Hepatocyte (in vitro differentiated cells): Measurements from ENCODE around the gene FAM222B. TPM values are rescaled to one million over a fixed set of nuclear protein-coding genes. Genes with fewer than 3 reads are reported as not detected.
"Not testable (repeated sequence)": the region's sequence is repeated elsewhere in the genome, so short reads cannot be mapped to it uniquely, and the experiment has no call there.

Experiments
- DNase-seq: peaks from one replicate; pipeline ENCODE4 v3.0.0-alpha.2; 2016; ENCODE audit warnings: low spot score
- H2AFZ ChIP-seq: fragments of 200-600 bp; sonication (generic); 2 replicates; pipeline ENCODE4 v1.6.0; 2016; ENCODE audit warnings: antibody characterized with exemption, mild to moderate bottlenecking
- H3K27ac ChIP-seq: fragments of 200-600 bp; sonication (generic); 2 replicates; pipeline ENCODE4 v1.5.1; 2016; ENCODE audit warnings: mild to moderate bottlenecking
- H3K27me3 ChIP-seq: fragments of 200-600 bp; sonication (generic); 2 replicates; pipeline ENCODE4 v1.6.1; 2016
- H3K36me3 ChIP-seq: fragments of 200-600 bp; sonication (generic); replicated peaks from 2 replicates; pipeline ENCODE4 v1.5.1; 2016; ENCODE audit warnings: low read depth; ENCODE audit not compliant: insufficient read depth
- H3K4me1 ChIP-seq: fragments of 200-600 bp; sonication (generic); 2 replicates; pipeline ENCODE4 v1.5.1; 2016; ENCODE audit warnings: mild to moderate bottlenecking, moderate library complexity; ENCODE audit not compliant: insufficient read depth
- H3K4me2 ChIP-seq: fragments of 200-600 bp; sonication (generic); 2 replicates; pipeline ENCODE4 v1.6.0; 2016
- H3K4me3 ChIP-seq: fragments of 200-600 bp; sonication (generic); 2 replicates; pipeline ENCODE4 v1.5.1; 2016; ENCODE audit warnings: mild to moderate bottlenecking
- H3K79me2 ChIP-seq: fragments of 200-600 bp; sonication (generic); 2 replicates; pipeline ENCODE4 v1.6.0; 2017; ENCODE audit warnings: mild to moderate bottlenecking
- H3K9me2 ChIP-seq: fragments of 200-600 bp; sonication (generic); replicated peaks from 2 replicates; pipeline ENCODE4 v1.6.0; 2017; ENCODE audit warnings: mild to moderate bottlenecking; ENCODE audit not compliant: insufficient read depth
- H3K9me3 ChIP-seq: fragments of 200-600 bp; sonication (generic); 2 replicates; pipeline ENCODE4 v1.5.1; 2016; ENCODE audit warnings: low read depth, mild to moderate bottlenecking
- H4K20me1 ChIP-seq: fragments of 200-600 bp; sonication (generic); 2 replicates; pipeline ENCODE4 v1.6.0; 2016; ENCODE audit warnings: mild to moderate bottlenecking; ENCODE audit not compliant: insufficient read depth, poor library complexity, severe bottlenecking
- EZH2 ChIP-seq: fragments of 200-600 bp; sonication (generic); IDR thresholded peaks from 2 replicates; pipeline ENCODE4 v1.6.1; 2016; ENCODE audit warnings: antibody characterized with exemption, mild to moderate bottlenecking, borderline replicate concordance
- EZH2phosphoT487 ChIP-seq: fragments of 200-600 bp; sonication (generic); IDR thresholded peaks from one replicate; pipeline ENCODE4 v1.6.1; 2018; ENCODE audit warnings: antibody characterized with exemption, mild to moderate bottlenecking, low read depth, moderate library complexity; ENCODE audit not compliant: unreplicated experiment, severe bottlenecking
- WGBS: methylation state at CpG from one replicate; pipeline ENCODE4 v1.1.6; 2016; ENCODE audit warnings: low lambda C conversion rate; ENCODE audit errors: missing lambda C conversion rate; 5-methylcytosine and 5-hydroxymethylcytosine counted together
- polyA plus RNA-seq: library from polyadenylated mRNA; unstranded; fragments of >200 nt; fragmentation: Nextera tagmentation; extraction: Ambion mirVana; gene quantifications from 2 replicates; pipeline ENCODE4 v1.2.1, GENCODE V29; 2016
- total RNA-seq: library from RNA; depleted of rRNA; stranded (reverse); fragments of >200 nt; gene quantifications from 2 replicates; pipeline ENCODE4 v1.2.3, GENCODE V29; 2014
- TF ChIP-seq, protein P1 (sequence below): fragments of 200-600 bp; sonication (generic); IDR thresholded peaks from 2 replicates; pipeline ENCODE4 v1.5.1; 2016; ENCODE audit warnings: antibody characterized with exemption, mild to moderate bottlenecking; ENCODE audit not compliant: poor library complexity

Gene FAM222B
- total and polyA plus RNA-seq, 2 experiments from 2014 or later = 7.9 to 36.0 TPM

- Histone ChIP-seq H2AFZ (no peak overlapping the region), H3K4me1 (peaks cover 5% of the 10 kb centered on the region), H4K20me1 (no peaks in the 10 kb centered on the region), H3K79me2 (peaks cover 41% of the 10 kb centered on the region), H3K27ac (no peak overlapping the region), H3K4me3 (no peak overlapping the region), H3K27me3 (no peaks in the 10 kb centered on the region), H3K4me2 (no peak overlapping the region), H3K36me3 (no peaks in the 10 kb centered on the region), H3K9me3 (no peaks in the 10 kb centered on the region), H3K9me2 (no peaks in the 10 kb centered on the region)
- TF ChIP-seq EZH2 (no peak), EZH2phosphoT487 (no peak)
- TF ChIP-seq, protein P1, sequence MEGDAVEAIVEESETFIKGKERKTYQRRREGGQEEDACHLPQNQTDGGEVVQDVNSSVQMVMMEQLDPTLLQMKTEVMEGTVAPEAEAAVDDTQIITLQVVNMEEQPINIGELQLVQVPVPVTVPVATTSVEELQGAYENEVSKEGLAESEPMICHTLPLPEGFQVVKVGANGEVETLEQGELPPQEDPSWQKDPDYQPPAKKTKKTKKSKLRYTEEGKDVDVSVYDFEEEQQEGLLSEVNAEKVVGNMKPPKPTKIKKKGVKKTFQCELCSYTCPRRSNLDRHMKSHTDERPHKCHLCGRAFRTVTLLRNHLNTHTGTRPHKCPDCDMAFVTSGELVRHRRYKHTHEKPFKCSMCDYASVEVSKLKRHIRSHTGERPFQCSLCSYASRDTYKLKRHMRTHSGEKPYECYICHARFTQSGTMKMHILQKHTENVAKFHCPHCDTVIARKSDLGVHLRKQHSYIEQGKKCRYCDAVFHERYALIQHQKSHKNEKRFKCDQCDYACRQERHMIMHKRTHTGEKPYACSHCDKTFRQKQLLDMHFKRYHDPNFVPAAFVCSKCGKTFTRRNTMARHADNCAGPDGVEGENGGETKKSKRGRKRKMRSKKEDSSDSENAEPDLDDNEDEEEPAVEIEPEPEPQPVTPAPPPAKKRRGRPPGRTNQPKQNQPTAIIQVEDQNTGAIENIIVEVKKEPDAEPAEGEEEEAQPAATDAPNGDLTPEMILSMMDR = no peak
- DNase-seq = no peak
- 98% methylated on average over 6 of the region's 6 CpGs for WGBS
Observed at GRCh38 chr17:28843816-28844148, 1.2 kb upstream of the FAM222B start.

- no peak for DNase-seq
- Histone ChIP-seq H3K27me3 (no peaks in the 10 kb centered on the region), H3K27ac (peak overlapping the region; percentile 88), H3K4me1 (peaks cover 5% of the 10 kb centered on the region), H3K4me2 (peak overlapping the region; percentile 95), H2AFZ (peak overlapping the region; percentile 97), H3K79me2 (peaks cover 60% of the 10 kb centered on the region), H3K4me3 (peak overlapping the region; percentile 80), H3K9me3 (no peaks in the 10 kb centered on the region), H4K20me1 (no peaks in the 10 kb centered on the region), H3K9me2 (no peaks in the 10 kb centered on the region), H3K36me3 (no peaks in the 10 kb centered on the region)
- TF ChIP-seq EZH2phosphoT487 (no peak), EZH2 (no peak)
- TF ChIP-seq, protein P1 = no peak
- WGBS = 6% methylated on average over 6 of the region's 6 CpGs
Observed at GRCh38 chr17:28841901-28842281, 699 bp downstream of the FAM222B start.

DNA sequence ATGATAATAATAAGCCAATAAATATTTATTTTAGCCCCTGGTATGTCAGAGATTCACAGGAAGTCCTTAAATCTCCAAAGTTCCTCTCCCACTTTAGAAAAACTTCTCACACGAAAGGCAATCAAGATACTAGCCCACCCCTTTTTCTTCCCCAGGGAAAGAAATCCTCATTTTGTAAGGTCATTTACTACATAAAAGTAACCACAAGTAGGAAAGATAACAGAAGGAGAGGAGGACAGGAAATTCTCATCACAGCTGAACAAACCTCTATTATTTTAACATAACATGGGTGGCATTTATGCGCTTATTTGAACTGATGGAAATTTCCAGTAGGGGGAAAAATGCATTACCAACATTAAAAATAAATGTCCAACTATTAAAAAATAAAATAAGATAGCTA, 3.4 kb downstream of the FAM222B start:
- peaks cover 87% of the 10 kb centered on the region for H3K79me2 ChIP-seq
- peaks cover 4% of the 10 kb centered on the region for H4K20me1 ChIP-seq
- 87% methylated on average over 2 of the region's 2 CpGs for WGBS
- no peaks in the 10 kb centered on the region for H3K36me3 ChIP-seq
- H3K4me2 ChIP-seq = no peak overlapping the region
- no peaks in the 10 kb centered on the region for H3K27me3 ChIP-seq
- H3K9me2 ChIP-seq = no peaks in the 10 kb centered on the region
- peaks cover 5% of the 10 kb centered on the region for H3K4me1 ChIP-seq
- no peak overlapping the region for H2AFZ ChIP-seq
- H3K4me3 ChIP-seq = no peak overlapping the region
- H3K27ac ChIP-seq = no peak overlapping the region
- DNase-seq = no peak
- no peaks in the 10 kb centered on the region for H3K9me3 ChIP-seq
- no peak for TF ChIP-seq EZH2phosphoT487
- TF ChIP-seq, protein P1 = no peak
- no peak for TF ChIP-seq EZH2

DNA sequence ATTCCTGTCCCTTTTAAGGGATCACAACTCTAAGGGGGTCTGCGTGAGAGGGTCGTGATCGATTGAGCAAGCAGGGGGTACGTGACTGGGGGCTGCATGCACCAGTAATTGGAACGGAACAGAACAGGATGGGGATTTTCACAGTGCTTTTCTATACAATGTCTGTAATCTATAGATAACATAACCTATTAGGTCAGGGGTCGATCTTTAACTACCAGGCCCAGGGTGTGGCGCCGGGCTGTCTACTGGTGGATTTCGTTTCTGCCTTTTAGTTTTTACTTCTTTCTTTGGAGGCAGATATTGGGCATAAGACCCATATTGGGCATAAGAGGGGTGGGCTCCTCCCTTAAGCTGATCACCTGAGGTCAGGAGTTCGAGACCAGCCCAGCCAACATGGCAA, 6.0 kb downstream of the FAM222B start:
- not testable (repeated sequence) for H3K9me2 ChIP-seq, H3K4me2 ChIP-seq, H3K4me1 ChIP-seq, DNase-seq, H2AFZ ChIP-seq, H3K9me3 ChIP-seq, H3K36me3 ChIP-seq, H3K27ac ChIP-seq, H3K4me3 ChIP-seq, H3K27me3 ChIP-seq, H4K20me1 ChIP-seq
- WGBS = 87% methylated on average over 10 of the region's 10 CpGs
- peaks cover 100% of the 10 kb centered on the region for H3K79me2 ChIP-seq
